IMR-90 (cell line): ENCODE data around the gene WHRN.

ENCODE experiments used
- BHLHE40 ChIP-seq: fragments of 150-350 bp; IDR thresholded peaks from 2 replicates; pipeline ENCODE4 v1.6.1; 2016; ENCODE audit warnings: mild to moderate bottlenecking, low read depth, low read length
- CEBPB ChIP-seq: IDR thresholded peaks from 2 replicates; pipeline ENCODE4 v1.6.1; 2012; ENCODE audit warnings: low read depth, low read length, improper control_type of control experiment
- CHD1 ChIP-seq: IDR thresholded peaks from 2 replicates; pipeline ENCODE4 v1.6.1; 2012; ENCODE audit warnings: low read depth, low read length, improper control_type of control experiment
- MAFK ChIP-seq: IDR thresholded peaks from 2 replicates; pipeline ENCODE4 v1.6.1; 2012; ENCODE audit warnings: low read depth, low read length, improper control_type of control experiment
- MAZ ChIP-seq: IDR thresholded peaks from 2 replicates; pipeline ENCODE4 v1.6.1; 2012; ENCODE audit warnings: low read depth, mild to moderate bottlenecking, low read length, improper control_type of control experiment, moderate library complexity, borderline replicate concordance
- MXI1 ChIP-seq: IDR thresholded peaks from 2 replicates; pipeline ENCODE4 v1.6.1; 2012; ENCODE audit warnings: low read depth, mild to moderate bottlenecking, low read length, moderate library complexity, borderline replicate concordance
- NFE2L2 ChIP-seq: fragments of 150-350 bp; IDR thresholded peaks from 2 replicates; pipeline ENCODE4 v1.6.1; 2016; ENCODE audit warnings: low read depth, mild to moderate bottlenecking, low read length
- POLR2A ChIP-seq: IDR thresholded peaks from 2 replicates; pipeline ENCODE4 v1.6.1; 2012; ENCODE audit warnings: mild to moderate bottlenecking, low read depth, low read length
- RAD21 ChIP-seq: IDR thresholded peaks from 2 replicates; pipeline ENCODE4 v1.6.1; 2012; ENCODE audit warnings: low read length, improper control_type of control experiment
- RCOR1 ChIP-seq: IDR thresholded peaks from 2 replicates; pipeline ENCODE4 v1.6.1; 2012; ENCODE audit warnings: mild to moderate bottlenecking, low read length, improper control_type of control experiment; ENCODE audit not compliant: insufficient replicate concordance
- RFX5 ChIP-seq: IDR thresholded peaks from 2 replicates; pipeline ENCODE4 v1.8.0; 2012; ENCODE audit warnings: low read depth, mild to moderate bottlenecking, low read length, moderate library complexity
- SMC3 ChIP-seq: fragments of 150-350 bp; IDR thresholded peaks from 2 replicates; pipeline ENCODE4 v1.6.1; 2016; ENCODE audit warnings: low read depth, mild to moderate bottlenecking, antibody characterized with exemption, low read length, moderate library complexity
- TF ChIP-seq, protein P1 (sequence below): conservative IDR thresholded peaks from 2 replicates; pipeline ENCODE4 v1.5.1; 2012; ENCODE audit warnings: mild to moderate bottlenecking, low read depth, low read length, improper control_type of control experiment
- TF ChIP-seq, protein P2 (sequence below): fragments of 150-350 bp; IDR thresholded peaks from 2 replicates; pipeline ENCODE4 v1.6.1; 2017; ENCODE audit warnings: mild to moderate bottlenecking, antibody characterized with exemption, low read length, low read depth

DNA sequence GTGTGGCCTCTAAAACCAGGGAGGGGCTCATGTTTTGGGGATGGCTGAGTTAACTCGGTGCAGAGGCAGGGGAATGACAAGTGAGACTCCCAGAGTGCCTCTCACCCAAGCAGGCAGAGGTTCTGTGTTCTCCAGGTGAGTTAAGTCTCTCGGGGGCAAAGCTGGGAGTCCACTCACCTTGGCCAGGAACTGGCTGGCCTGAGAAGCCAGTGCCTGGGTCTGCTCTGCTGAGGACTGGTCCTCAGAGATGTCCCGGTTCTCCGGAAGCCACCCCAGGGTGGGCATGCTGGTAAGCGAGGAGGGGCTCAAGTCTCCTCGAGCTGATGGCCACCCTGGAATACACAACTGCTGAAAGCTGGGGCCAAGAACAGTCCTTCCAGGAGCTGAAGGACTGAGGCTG, 137.9 kb downstream of the WHRN start:
- TF ChIP-seq POLR2A: no peak
- TF ChIP-seq, protein P1, sequence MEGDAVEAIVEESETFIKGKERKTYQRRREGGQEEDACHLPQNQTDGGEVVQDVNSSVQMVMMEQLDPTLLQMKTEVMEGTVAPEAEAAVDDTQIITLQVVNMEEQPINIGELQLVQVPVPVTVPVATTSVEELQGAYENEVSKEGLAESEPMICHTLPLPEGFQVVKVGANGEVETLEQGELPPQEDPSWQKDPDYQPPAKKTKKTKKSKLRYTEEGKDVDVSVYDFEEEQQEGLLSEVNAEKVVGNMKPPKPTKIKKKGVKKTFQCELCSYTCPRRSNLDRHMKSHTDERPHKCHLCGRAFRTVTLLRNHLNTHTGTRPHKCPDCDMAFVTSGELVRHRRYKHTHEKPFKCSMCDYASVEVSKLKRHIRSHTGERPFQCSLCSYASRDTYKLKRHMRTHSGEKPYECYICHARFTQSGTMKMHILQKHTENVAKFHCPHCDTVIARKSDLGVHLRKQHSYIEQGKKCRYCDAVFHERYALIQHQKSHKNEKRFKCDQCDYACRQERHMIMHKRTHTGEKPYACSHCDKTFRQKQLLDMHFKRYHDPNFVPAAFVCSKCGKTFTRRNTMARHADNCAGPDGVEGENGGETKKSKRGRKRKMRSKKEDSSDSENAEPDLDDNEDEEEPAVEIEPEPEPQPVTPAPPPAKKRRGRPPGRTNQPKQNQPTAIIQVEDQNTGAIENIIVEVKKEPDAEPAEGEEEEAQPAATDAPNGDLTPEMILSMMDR: no peak
- no peak for TF ChIP-seq BHLHE40
- TF ChIP-seq MAFK: no peak
- TF ChIP-seq MAZ: no peak
- no peak for TF ChIP-seq RFX5
- no peak for TF ChIP-seq CEBPB
- no peak for TF ChIP-seq RCOR1
- TF ChIP-seq RAD21: no peak
- TF ChIP-seq, protein P2, sequence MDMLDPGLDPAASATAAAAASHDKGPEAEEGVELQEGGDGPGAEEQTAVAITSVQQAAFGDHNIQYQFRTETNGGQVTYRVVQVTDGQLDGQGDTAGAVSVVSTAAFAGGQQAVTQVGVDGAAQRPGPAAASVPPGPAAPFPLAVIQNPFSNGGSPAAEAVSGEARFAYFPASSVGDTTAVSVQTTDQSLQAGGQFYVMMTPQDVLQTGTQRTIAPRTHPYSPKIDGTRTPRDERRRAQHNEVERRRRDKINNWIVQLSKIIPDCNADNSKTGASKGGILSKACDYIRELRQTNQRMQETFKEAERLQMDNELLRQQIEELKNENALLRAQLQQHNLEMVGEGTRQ: no peak
- no peak for TF ChIP-seq SMC3
- no peak for TF ChIP-seq NFE2L2
- no peak for TF ChIP-seq MXI1
- no peak for TF ChIP-seq CHD1
